GM10248 (cell line): ENCODE results near the gene AGK.

Source experiments
- CTCF ChIA-PET: fragments of 300-600 bp; sonication (Branson Sonifier 250); formaldehyde crosslinking; extraction: SDS; loops from one replicate; lab custom pipeline; 2021; ENCODE audit warnings: antibody characterized with exemption; lab: Yijun Ruan, JAX
- POLR2A ChIA-PET: fragments of 350-650 bp; sonication (Branson Sonifier 250); formaldehyde crosslinking; extraction: SDS; loops from one replicate; lab custom pipeline; 2020; ENCODE audit warnings: antibody characterized with exemption; lab: Yijun Ruan, JAX
- DNase-seq: peaks from one replicate; pipeline ENCODE4 v3.0.0; 2012; ENCODE audit errors: extremely low spot score
- TF ChIP-seq, protein P1 (sequence below): IDR thresholded peaks from 2 replicates; pipeline ENCODE4 v1.5.1; 2012; ENCODE audit warnings: mild to moderate bottlenecking, low read depth; ENCODE audit errors: extremely low read depth, missing control alignments, control extremely low read depth

Gene AGK

DNA sequence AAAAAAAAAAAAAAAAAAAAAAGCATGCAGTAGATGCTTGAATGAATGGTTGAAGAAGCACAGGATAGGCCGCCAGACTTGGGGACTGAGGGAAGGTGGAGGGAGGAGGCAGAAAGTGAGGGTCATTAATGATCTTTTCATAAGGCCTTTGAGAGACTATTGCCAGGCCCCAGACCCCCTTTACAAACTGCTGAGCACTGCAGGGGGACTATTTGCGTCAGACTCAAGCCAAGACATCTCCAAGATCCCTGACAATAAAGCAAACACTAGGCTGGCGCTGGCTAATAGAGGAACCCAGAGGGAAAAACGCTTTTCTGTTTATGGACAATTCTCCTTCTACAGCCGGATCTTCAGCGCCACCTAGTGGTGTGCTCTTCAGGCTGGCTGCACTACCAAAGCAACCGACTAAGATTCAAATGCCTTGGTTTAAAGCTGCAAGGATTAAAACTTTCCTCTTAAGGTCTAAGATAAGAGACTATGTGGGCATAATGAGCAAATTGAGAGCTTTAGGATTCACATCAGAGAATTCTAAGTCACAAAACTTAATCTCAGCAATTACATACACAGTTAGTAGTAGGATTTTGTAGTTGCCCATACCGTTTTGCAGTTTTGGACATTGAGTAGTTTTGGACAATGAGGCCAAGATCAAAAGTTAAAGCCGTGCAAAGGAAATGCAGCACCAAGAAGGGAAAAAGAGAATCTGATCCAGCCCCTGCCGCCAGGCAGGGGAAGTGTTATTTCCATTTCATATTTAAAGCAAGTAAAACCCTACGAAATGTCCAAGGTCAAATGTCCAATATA lies 17.9 kb upstream of the AGK start:
- POLR2A ChIA-PET = no interaction called here
- peak; percentile 69 for DNase-seq
- CTCF ChIA-PET = interaction anchor here (0.6 to 5.5 kb wide), 26 partner anchors 10 to 1284 kb away, joined by 3 to 57 read pairs (median 3); partner anchors contain the start of gene AGK
- TF ChIP-seq, protein P1, sequence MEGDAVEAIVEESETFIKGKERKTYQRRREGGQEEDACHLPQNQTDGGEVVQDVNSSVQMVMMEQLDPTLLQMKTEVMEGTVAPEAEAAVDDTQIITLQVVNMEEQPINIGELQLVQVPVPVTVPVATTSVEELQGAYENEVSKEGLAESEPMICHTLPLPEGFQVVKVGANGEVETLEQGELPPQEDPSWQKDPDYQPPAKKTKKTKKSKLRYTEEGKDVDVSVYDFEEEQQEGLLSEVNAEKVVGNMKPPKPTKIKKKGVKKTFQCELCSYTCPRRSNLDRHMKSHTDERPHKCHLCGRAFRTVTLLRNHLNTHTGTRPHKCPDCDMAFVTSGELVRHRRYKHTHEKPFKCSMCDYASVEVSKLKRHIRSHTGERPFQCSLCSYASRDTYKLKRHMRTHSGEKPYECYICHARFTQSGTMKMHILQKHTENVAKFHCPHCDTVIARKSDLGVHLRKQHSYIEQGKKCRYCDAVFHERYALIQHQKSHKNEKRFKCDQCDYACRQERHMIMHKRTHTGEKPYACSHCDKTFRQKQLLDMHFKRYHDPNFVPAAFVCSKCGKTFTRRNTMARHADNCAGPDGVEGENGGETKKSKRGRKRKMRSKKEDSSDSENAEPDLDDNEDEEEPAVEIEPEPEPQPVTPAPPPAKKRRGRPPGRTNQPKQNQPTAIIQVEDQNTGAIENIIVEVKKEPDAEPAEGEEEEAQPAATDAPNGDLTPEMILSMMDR = peak; percentile 98

DNA sequence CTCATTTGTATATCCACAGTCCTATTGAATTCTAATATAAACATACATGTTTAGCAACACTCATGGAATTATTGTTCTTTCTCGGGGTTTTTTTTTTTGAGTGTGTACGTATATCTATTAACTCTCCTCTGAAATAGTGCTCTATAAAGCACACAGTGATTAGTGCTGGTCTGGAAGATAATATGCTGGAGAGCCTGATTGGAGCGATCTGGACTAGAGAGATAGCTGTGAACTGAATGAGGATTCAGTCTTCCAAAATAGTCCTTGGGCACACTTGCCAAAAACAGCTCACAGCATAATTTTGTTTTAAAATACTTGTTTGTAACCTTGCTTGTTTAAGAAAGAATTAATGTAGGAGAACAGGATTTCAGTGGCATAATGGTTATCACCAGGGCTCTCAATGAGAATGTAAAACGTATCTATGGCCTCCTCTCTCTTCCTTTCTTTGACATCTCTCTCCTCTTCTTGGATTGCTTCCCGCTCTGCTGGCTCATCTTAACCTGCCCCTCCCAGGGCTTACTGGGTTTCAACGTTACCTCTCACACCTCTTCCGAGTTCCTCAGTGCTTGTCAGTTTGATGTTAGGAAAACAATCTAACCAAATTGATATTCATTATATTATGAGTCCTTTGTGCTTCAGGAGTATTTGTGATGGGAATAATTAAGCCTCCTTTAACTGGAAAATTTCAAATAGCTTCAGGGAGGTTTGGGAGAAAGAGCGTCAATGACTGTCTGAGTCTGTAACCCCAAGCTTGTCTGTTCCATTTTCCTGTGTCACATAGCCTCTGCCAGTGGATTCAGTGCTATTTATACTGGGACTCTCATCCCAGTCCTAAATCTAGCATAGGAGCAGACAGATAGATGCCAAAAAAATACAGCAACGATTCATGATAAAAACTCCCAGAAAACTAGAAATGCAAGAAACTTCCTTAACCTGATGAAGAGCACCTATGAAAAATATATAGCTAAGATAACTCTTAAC lies 16.2 kb upstream of the AGK start:
- no peak for DNase-seq
- TF ChIP-seq, protein P1 = no peak
- POLR2A ChIA-PET = no interaction called here
- CTCF ChIA-PET = interaction anchor here (1.0 to 5.5 kb wide), 9 partner anchors 8 to 1017 kb away, joined by 3 to 57 read pairs (median 11); partner anchors contain the start of gene AGK

DNA sequence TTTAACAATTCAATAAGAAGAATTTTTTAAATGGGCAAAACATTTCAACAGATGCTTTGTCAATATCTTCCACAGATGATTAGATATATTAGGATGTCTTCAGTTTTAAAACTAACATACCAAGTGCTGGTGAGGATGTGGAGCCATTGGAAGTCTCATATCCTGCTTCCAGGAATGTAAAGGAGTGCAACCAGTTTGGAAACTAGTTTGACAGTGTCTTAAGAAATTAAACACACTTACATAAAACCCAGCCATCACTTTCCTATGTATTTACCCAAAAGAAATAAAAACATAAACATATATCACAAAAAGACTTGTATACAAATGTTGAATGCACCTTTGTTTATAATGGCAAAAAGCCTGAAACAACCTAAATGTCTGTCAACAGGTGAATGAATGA lies 13.3 kb upstream of the AGK start:
- POLR2A ChIA-PET = no interaction called here
- no peak for DNase-seq
- CTCF ChIA-PET = no interaction called here
- TF ChIP-seq, protein P1 = no peak

DNA sequence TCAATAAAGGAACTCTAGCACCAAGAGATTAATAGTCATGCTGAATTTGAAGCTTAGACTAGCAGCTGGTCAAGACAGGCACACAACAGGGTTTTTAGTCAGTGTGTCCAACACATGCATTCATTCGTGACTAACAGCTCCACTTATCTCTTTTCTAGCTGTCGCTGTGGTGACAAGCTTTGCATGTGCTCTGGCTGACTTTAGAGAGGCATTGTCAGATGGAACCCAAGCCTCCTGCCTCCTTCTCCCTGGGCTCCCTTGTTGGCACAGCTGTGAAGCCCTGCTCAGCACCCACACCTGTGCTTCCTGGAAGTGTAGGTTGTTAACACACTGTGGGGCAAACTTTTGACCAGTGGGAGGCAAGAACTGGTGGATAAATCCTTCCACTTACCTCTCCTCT lies 9.8 kb upstream of the AGK start:
- ChIA-PET POLR2A (interaction anchor here (0.6 kb wide), 1 partner anchor 147 kb away, joined by 5 read pairs; no protein-coding TSS in a partner anchor), CTCF (interaction anchor here (0.7 to 4.6 kb wide), 7 partner anchors 8 to 730 kb away, joined by 3 to 39 read pairs (median 5); no protein-coding TSS in a partner anchor)
- TF ChIP-seq, protein P1 = no peak
- DNase-seq = no peak

DNA sequence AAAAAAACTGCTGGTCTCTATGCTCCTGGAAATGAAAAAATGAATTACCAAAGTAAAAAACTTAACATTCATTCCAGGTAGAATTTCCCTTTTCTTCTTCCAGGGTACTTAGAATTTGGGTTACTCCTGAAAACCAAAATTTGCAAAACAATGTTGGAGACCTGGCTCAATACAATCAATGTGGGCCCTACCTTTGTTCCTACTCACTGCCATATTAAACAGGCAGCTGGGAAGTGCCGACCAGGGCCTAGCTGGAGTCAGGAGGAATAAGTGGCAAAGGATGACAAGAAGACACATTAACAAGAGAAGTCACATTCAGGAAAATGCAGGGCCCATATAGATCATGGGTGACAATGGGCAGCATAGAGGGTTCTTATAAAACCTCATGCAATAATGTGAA lies 6.4 kb upstream of the AGK start:
- CTCF ChIA-PET = interaction anchor here (4.6 kb wide), 1 partner anchor 11 kb away, joined by 39 read pairs; no protein-coding TSS in a partner anchor
- TF ChIP-seq, protein P1 = no peak
- POLR2A ChIA-PET = no interaction called here
- no peak for DNase-seq

DNA sequence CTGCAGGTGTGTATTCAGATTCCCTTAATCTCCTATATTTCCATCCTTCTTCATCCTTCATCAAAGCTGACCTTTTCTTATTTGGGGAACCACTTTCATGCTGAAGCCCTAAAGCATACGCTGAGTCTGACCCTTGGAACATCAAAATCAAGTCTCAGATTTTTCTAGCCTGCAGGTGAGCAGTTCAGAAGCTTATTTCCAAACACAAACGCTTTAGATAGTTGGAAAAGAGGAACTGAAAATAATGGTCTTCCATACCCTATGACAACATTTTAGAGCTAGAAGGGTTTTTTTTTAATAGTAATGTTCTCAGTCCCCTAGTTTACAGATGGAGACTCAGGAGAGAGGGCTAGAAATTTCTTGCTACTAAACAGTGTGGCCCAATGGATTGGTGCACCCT lies 1.6 kb upstream of the AGK start:
- ChIA-PET POLR2A (no interaction called here), CTCF (interaction anchor here (0.9 to 6.0 kb wide), 4 partner anchors 9 to 1032 kb away, joined by 3 to 35 read pairs (median 5); no protein-coding TSS in a partner anchor)
- DNase-seq = no peak
- TF ChIP-seq, protein P1 = no peak
